M059J (cell line): ENCODE results near the gene FOXN1. TPM values are rescaled to one million over a fixed set of nuclear protein-coding genes. Genes with fewer than 3 reads are reported as not detected.

Source experiments
- DNase-seq: peaks from one replicate; pipeline ENCODE4 v3.0.0-alpha.2; 2012; ENCODE audit warnings: low read depth
- total RNA-seq: library from RNA; depleted of rRNA; stranded (reverse); fragments of >200 nt; shearing (Covaris generic); gene quantifications from 2 replicates; pipeline ENCODE4 v1.2.3, GENCODE V29; 2014

Gene FOXN1
- total RNA-seq, 1 experiment from 2014 or later: not detected

- DNase-seq: peak; percentile 61
These were observed 41.7 kb downstream of the FOXN1 start for GRCh38 chr17:28547623-28548416.

GRCh38 chr17:28548417-28549130 is 42.4 kb downstream of the FOXN1 start:
- DNase-seq: no peak

- DNase-seq: no peak
These were observed 43.3 kb downstream of the FOXN1 start for GRCh38 chr17:28549236-28550132.

GRCh38 chr17:28550858-28551257 is 44.7 kb downstream of the FOXN1 start:
- no peak for DNase-seq

DNA sequence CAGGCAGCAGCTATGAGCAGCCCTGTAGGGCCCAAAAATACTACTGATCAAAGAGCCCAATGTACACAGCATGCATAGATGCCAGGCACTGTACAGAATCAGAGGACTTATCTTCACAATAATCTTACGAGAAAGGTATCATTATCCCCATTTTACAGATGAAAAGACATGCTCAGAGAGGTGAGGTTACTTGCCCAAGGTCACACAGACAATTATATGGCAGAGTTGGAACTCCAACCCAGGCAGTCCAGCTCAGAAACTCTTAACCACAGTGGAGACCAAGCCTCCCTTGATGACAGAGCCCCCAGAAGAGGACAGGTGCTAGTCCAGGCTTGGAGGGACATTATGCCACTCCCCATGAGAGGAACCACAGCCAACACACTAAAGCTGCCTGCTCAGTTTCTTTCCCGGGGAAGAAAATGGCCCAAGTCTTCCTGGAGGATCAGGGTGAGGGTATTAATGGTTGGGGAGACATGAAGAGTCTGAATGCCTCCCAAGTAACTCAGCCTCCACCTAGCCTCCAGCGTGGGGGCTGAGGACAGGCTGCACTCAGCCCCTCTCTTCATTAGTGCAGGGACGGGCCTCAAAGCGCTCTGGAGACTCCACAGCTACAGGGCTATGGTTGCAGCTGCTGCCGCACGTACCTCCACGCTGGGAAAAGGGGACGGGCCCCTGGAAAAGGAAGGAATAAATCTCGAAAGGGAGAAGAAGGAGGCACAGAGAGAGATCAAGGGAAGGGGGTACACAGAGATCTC is 45.5 kb downstream of the FOXN1 start:
- DNase-seq: no peak

- peak; percentile 68 for DNase-seq
These were observed 46.2 kb downstream of the FOXN1 start, which contains the start of gene UNC119 for GRCh38 chr17:28552176-28552999. Gene UNC119, minus strand, starts transcription at chr17:28552624. Its CDS starts 67 bp downstream, at chr17:28552557.

GRCh38 chr17:28553000-28553505 is 46.9 kb downstream of the FOXN1 start:
- DNase-seq: no peak

DNA sequence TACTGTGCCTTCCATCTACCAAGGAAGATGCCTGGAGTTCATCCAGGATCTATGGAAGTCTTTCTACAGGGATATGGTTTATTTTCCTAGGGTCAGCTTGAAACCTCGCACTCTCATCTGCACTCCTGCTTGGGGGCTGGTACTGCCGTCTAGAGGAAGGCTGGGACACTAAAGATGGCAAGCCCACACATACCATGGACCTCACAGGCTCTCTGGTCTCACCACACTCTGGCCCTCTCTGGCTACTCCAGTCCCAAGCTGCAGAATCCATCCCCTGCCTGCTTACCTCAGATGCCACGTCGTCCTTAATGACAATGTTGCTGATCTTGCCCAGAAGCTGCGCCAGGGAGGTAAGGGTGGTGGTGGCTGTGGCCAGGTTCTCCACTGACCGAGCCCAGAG is 48.4 kb downstream of the FOXN1 start:
- no peak for DNase-seq

GRCh38 chr17:28555022-28555421 is 48.9 kb downstream of the FOXN1 start:
- no peak for DNase-seq

GRCh38 chr17:28563475-28563874 is 57.3 kb downstream of the FOXN1 start:
- peak; percentile 67 for DNase-seq

DNA sequence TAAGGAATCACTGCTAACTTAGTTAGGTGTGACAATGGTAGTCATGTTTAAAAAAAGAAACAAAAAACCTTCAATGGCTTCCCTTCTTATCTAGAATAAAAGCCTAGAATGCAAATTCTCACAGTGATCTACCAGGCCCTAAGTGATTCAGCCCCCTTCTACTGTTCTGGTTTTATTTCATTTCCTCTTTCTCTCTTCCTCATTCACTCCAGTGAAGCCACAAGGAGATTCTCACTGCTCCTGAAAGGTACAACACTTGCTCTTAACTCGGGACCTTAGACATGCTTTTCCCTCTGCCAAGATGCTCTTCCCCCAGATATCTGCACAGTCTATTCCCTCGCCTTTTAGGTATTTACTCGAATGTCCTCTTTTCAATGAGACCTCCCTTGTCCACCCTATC is 61.5 kb downstream of the FOXN1 start:
- no peak for DNase-seq

DNA sequence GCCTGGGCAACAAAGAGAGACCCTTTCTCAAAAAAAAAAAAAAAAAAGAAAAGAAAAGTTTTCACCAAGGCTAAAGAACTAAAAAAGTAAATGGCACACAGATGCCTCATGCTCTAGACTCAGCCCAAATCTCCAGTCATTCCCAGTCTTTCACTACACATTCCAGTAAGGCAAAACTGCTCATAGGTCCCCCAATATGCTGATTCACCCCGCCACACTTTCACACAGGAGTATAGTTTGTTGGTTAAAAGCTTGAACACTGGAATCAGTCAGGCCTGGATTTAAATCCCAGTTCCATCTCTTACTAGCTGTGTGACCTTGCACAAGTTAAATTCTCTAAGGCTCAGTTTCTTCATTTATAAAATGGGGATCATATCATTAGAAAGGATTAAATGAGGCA is 63.3 kb downstream of the FOXN1 start:
- no peak for DNase-seq

GRCh38 chr17:28570716-28571360 is 64.7 kb downstream of the FOXN1 start:
- peak; percentile 42 for DNase-seq

DNA sequence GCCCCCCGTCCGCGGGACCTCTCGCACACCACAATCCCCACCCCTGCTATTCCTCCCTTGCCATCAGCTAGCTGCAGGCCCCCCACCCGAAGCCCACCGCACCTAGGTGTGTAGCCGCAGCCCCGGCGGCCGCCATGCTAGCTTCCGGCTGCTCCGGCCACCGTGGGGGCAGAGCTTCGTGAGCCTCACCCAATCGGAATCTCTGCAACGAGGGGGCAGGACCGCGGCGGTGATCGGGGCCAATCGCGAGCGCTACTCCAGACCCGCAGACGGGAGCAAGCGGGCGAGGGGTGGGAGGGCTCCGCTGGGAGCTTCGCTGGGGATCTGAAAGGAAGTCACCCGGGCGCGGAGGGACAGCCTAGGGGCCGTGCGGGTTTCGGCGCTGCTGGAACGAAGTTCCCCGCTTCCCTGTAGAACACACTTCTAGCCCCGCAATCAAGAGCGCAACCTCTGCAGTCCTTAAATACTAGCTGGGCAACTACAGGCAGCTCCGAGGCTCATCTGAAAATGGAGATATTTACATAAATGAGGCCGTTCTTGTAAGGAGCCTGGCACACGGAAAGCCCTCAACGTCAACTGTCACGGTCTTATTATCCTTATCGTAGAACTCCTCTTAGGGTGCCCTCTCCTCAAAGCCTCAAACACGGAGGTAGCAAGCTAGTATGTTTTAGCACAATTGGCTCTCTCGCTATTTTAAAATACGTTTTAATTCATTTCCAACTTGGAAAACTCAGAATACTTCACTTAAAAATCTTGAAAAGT is 65.4 kb downstream of the FOXN1 start, which contains the start of gene PIGS:
TSS of gene PIGS (minus strand) at position 164 of the 762 bp plus-strand sequence. CDS start at position 136, 28 bp downstream.
- peak; percentile 91 for DNase-seq

DNA sequence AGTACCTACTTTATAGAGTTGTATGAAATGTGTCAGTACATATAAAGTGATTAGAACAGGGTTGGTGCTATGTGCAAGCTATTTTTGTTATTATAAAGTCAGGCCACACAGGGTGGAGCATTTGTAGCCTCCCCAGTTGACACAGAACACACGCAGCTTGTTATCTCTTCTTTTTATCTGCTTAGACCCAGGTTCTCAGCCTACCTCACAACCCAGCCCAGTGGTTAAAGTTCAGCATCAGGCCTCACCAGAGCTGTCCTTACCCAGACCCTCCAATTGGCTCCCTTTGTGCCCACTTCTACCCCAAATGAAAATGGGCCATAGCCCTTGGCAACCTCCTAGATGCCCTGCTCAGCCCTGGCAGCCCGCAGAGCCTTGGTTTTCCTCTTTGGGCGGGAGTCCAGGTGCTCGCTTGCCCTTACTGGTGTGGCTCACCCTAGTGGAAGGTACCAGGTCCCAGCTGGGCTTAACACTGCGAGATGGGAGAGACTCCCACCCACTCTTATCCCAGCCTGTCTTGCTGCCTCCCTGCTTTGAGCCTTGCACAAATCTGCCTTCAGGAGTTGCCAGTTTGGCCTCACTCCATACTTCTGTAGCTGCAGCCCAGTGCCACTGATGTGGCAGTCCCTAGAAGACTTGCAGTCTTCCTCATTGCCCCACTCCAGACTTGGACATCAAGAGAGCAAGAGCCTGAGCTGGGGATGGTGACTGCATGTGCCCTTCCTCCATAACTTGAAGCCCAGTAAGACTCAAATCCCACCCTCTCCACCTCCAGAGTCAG is 66.3 kb downstream of the FOXN1 start:
- no peak for DNase-seq

DNA sequence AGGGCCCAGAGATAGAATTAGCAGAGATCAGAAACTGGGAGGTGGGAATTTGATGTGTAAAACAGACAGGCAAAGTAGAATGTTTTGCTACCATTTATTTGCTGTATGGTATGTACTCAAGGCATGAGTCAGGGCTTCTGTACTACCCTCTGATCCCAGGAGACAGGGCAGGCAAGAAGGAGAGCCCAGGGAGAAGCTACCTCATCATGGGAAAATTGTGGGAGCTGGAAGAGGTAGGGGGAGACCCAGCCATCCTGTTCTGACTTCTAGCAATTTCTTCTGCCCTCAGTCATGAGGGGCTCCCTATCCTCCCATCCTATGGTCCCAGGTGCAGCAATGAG is 66.9 kb downstream of the FOXN1 start:
- no peak for DNase-seq

- DNase-seq: no peak
These were observed 67.4 kb downstream of the FOXN1 start for GRCh38 chr17:28573521-28573920.

DNA sequence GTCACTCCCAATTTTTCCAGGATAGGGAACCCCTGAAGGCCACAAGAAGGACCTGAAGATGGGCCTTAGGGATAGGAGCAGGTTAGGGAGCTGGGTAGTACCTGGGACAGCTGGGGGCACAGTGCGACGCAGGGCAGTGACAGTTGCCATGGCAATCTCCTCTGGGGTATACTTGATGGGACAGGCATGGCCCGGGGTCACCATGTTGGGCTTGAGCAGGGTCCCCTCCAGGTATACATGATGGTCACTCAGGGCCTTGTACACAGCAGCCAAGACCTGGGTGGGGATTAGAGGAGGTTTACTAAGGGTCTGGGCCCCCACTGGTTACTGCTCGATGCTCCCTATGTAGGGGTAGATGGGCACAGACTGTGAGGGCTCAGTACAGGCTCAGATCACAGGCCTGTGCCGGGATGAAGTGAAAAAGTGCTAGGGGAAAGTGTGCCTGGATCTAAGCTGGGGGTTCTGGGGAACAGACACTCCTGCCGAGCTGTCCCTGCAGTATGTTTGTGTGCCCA is 67.9 kb downstream of the FOXN1 start:
- no peak for DNase-seq
